Common myeloid progenitor, CD34-positive (primary cell): ENCODE measurements around the gene PDE4D.

Experiments used
- CTCF ChIA-PET: fragments of 350-600 bp; sonication (Branson Sonifier 250); formaldehyde crosslinking; loops from one replicate; lab custom pipeline; 2021; ENCODE audit warnings: antibody characterized with exemption; lab: Charles Lee
- POLR2A ChIA-PET: fragments of 350-600 bp; sonication (Branson Sonifier 250); formaldehyde crosslinking; loops from one replicate; lab custom pipeline; 2021; ENCODE audit warnings: antibody characterized with exemption; lab: Charles Lee
- DNase-seq, 3 donors: peaks; one replicate each; pipeline versions ENCODE4 v3.0.0 to v3.0.0-alpha.2; 2013
- H3K27ac ChIP-seq, 2 experiments: 1 replicate in 1 of 2; 2 replicates in 1 of 2; pipeline ENCODE4 v1.7.0; 2013; ENCODE audit warnings: inconsistent platforms in 2 of 2, low read length in 2 of 2, mild to moderate bottlenecking in 2 of 2, low read depth in 1 of 2, moderate library complexity in 1 of 2; ENCODE audit not compliant: severe bottlenecking in 2 of 2, insufficient read depth in 1 of 2, poor library complexity in 1 of 2
- H3K27me3 ChIP-seq, 5 experiments: replicated peaks in 2 of 5; 1 replicate in 3 of 5; 2 replicates in 2 of 5; pipeline versions ENCODE4 v1.6.1 to v1.7.0; 2013; ENCODE audit warnings: low read length in 4 of 5, mild to moderate bottlenecking in 2 of 5, moderate library complexity in 2 of 5, inconsistent platforms in 1 of 5; ENCODE audit not compliant: insufficient read depth in 5 of 5, control insufficient read depth in 4 of 5
- H3K36me3 ChIP-seq, 4 experiments: 1 replicate in 2 of 4; 2 replicates in 2 of 4; pipeline versions ENCODE4 v1.6.1 to v1.7.0; 2013; ENCODE audit warnings: low read length in 3 of 4, control low read depth in 1 of 4, mild to moderate bottlenecking in 1 of 4; ENCODE audit not compliant: control insufficient read depth in 4 of 4, insufficient read depth in 4 of 4
- H3K4me1 ChIP-seq, 4 experiments: 1 replicate in 3 of 4; 2 replicates in 1 of 4; pipeline versions ENCODE4 v1.6.1 to v1.7.1; 2013; ENCODE audit warnings: low read length in 3 of 4, mild to moderate bottlenecking in 3 of 4, control low read depth in 1 of 4, inconsistent platforms in 1 of 4, moderate library complexity in 1 of 4; ENCODE audit not compliant: control insufficient read depth in 4 of 4, insufficient read depth in 4 of 4; ENCODE audit errors: control extremely low read depth in 1 of 4
- H3K4me3 ChIP-seq, 7 experiments: 1 replicate in 4 of 7; 2 replicates in 3 of 7; pipeline versions ENCODE4 v1.5.1 to v1.7.0; 2013; ENCODE audit warnings: mild to moderate bottlenecking in 7 of 7, low read length in 6 of 7, moderate library complexity in 6 of 7, inconsistent platforms in 2 of 7, low read depth in 2 of 7, control low read depth in 1 of 7; ENCODE audit not compliant: insufficient read depth in 4 of 7, control insufficient read depth in 1 of 7; ENCODE audit errors: extremely low read depth in 1 of 7
- H3K9me3 ChIP-seq, 5 experiments: 1 replicate in 4 of 5; 2 replicates in 1 of 5; pipeline versions ENCODE4 v1.6.1 to v1.7.1; 2013; ENCODE audit warnings: low read length in 4 of 5, mild to moderate bottlenecking in 2 of 5, inconsistent platforms in 1 of 5, low read depth in 1 of 5, moderate library complexity in 1 of 5; ENCODE audit not compliant: control insufficient read depth in 4 of 5, insufficient read depth in 2 of 5; ENCODE audit errors: control extremely low read depth in 1 of 5
- WGBS: methylation state at CpG from one replicate; pipeline ENCODE4 v1.1.5; 2013; ENCODE audit not compliant: insufficient coverage; 5-methylcytosine and 5-hydroxymethylcytosine counted together

Gene PDE4D

DNA sequence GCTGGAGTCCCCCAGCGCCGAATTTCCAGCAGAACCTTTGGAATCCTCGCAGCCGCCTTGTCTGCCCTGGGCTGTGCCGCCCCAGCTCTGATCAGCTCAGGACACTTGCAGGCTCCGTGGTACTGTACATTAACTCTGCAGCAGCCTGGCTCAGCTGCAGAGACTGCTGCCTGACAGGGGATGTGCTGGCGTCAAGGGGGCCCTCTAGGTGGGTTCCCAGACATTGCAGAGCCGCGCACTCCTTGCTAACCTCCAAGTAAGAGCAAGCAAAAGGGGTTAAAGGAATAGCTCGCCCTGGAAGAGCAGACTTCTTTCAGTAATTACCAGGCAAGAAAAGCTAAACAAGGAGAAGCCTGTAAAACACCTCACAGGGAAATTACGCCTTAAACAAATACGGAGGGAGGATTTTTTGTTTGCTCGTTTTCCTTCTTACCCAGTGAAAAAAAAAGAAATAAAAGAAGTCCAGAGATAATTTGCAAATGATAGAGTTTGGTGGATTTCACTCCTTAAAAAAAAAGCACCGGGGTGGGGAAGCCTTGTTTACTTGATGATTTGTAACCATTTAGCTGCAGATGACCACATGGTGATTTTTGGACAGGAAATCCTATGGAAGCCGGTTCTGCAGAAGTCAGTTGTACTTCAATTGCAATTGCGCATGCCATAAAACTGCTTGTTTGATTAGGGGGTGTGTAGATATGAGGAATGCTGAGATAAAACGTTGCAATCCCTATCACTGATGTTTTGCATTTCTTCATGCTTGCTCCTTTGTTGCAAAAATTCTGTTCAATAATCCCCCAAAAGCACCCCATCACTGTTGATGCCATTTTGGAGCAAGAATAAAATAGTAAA lies 305.8 kb downstream of the PDE4D start:
- WGBS = 23% methylated on average over 13 of the region's 17 CpGs
- no peaks in the 10 kb centered on the region for H3K9me3 ChIP-seq
- no peaks in the 10 kb centered on the region for H3K27me3 ChIP-seq
- CTCF ChIA-PET = interaction anchor here (1.0 to 1.5 kb wide), 4 partner anchors 10 to 82 kb away, joined by 3 to 5 read pairs (median 4); no protein-coding TSS in a partner anchor
- peak overlapping the region in 5 of 7 experiments; percentile 12 to 63 (median 51) for H3K4me3 ChIP-seq
- H3K36me3 ChIP-seq = no peaks in the 10 kb centered on the region
- DNase-seq = peak; percentile 26 to 68 (median 49)
- POLR2A ChIA-PET = no interaction called here
- H3K27ac ChIP-seq = no peak overlapping the region
- peaks cover 4 to 63% (median 9%) of the 10 kb centered on the region in 4 experiments for H3K4me1 ChIP-seq

DNA sequence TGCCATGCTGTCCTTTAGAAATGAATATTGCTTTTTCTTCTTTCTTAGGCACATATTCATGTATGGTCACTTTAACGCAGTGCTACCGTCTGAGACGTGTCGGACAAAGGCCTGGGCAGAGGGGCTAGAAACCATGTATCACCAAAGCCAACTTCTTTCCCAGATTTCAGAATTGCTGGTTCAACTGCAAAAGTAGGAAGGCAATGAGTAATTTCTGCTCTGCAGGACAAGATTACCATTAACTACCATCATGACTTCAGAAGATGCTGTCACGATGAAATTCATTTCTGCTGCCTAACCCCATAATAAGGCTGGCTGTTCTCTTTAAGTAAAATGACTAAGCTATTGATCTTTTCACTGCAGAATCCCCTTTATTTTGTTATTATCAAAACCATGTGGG lies 306.7 kb downstream of the PDE4D start:
- no peaks in the 10 kb centered on the region for H3K9me3 ChIP-seq
- H3K27ac ChIP-seq = no peak overlapping the region
- CTCF ChIA-PET = interaction anchor here (1.0 to 1.5 kb wide), 3 partner anchors 11 to 81 kb away, joined by 3 to 5 read pairs (median 4); no protein-coding TSS in a partner anchor
- DNase-seq = no peak
- H3K4me3 ChIP-seq = peak overlapping the region in 1 of 7 experiments; percentile 63
- WGBS = 100% methylated on average over 4 of the region's 5 CpGs
- no peaks in the 10 kb centered on the region for H3K27me3 ChIP-seq
- no peaks in the 10 kb centered on the region for H3K36me3 ChIP-seq
- POLR2A ChIA-PET = no interaction called here
- peaks cover 4 to 72% (median 9%) of the 10 kb centered on the region in 4 experiments for H3K4me1 ChIP-seq

DNA sequence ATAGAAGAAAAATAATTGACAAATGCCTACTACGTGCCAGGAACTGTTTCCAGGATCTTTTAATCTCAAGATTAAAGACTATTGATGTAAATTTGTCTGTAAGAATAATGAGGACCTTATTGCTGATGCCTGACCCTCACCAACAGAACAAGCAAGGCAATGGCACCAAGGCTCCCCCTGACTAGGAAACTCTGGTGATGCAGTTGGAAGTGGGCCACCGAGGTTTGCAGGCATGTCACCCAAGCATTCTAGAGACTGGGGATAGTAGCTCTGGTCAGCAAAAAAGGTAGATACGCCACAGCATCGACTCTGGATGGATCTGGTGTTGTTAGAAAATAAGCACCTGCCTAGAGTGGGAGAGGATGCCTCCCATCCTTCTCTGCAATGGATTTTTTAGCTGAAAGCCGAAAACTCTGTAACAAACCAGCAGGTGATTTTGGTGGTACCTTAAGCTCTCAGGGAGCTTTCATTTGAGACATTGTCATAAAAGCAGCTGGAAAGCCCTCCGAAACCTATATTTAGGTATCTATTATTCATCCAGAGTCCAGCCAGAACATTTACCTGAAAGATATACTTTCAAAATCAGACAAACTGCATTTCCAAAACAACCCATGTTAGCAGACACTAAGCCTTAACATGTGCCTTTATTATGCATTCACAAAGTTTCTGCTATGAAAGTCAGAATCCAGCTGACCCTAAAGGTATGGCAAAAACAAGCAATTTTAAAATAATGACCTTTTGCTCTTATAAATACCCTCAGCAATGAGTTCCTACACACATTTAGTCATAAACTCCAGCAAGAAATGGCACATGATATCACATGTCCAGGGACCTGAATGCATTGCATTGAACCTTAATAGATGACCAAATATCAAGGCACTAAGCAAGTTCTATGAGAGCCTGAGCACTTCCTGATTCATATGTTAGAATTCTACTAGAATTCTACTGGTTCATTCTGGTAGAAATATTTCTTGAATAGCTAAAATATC lies 308.4 kb downstream of the PDE4D start:
- ChIA-PET POLR2A (no interaction called here), CTCF (interaction anchor here (0.9 kb wide), 1 partner anchor 9 kb away, joined by 3 read pairs; no protein-coding TSS in a partner anchor)
- no peak for DNase-seq
- H3K36me3 ChIP-seq = no peaks in the 10 kb centered on the region
- H3K9me3 ChIP-seq = no peaks in the 10 kb centered on the region
- H3K4me1 ChIP-seq = peaks cover 4 to 66% (median 9%) of the 10 kb centered on the region in 4 experiments
- no peaks in the 10 kb centered on the region for H3K27me3 ChIP-seq
- 97% methylated on average over 3 of the region's 6 CpGs for WGBS
- no peak overlapping the region for H3K27ac ChIP-seq
- peak overlapping the region in 1 of 7 experiments; percentile 63 for H3K4me3 ChIP-seq

DNA sequence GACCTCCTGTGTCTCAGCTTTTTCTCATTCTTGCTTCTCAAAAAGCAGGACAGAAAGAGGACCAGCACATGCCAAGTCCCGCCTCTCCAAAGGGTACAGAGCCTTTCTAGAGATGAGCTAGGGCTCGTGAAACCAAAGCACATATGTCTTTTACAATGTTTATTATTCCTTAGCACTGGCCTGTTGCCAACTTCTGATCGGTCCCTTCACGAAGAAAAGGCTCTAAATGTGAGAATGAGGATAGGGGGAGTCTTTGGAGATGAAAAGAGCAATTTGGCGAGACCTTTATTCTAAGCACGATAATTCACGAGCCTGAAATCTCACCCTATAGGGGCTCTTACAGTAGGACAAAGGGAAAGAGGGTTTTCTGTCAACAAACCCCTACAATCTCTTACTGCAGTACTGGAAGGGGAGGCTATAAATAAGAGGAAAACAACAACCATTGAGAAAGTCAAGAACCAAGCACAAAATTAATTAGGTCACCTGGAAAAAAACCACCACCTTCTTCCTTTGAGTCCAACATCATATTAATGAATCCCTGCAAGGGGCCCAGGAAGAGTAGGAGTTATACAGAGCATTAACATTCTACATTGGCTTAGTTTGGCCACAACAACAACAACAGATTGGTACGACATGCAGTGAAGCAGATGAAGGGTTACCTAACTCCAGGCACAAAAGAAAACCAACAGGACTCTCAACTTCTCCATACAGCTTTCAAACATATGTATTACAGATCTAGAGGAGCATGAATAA lies 309.5 kb downstream of the PDE4D start:
- H3K27me3 ChIP-seq = no peaks in the 10 kb centered on the region
- ChIA-PET POLR2A (no interaction called here), CTCF (interaction anchor here (1.2 to 1.3 kb wide), 3 partner anchors 8 to 76 kb away, joined by 3 read pairs; no protein-coding TSS in a partner anchor)
- peak overlapping the region in 1 of 7 experiments; percentile 63 for H3K4me3 ChIP-seq
- no peak overlapping the region for H3K27ac ChIP-seq
- 96% methylated on average over 5 of the region's 8 CpGs for WGBS
- H3K9me3 ChIP-seq = no peaks in the 10 kb centered on the region
- peak in 1 of 3 donors; percentile 23 for DNase-seq
- H3K4me1 ChIP-seq = peaks cover 4 to 65% (median 9%) of the 10 kb centered on the region in 4 experiments
- no peaks in the 10 kb centered on the region for H3K36me3 ChIP-seq

DNA sequence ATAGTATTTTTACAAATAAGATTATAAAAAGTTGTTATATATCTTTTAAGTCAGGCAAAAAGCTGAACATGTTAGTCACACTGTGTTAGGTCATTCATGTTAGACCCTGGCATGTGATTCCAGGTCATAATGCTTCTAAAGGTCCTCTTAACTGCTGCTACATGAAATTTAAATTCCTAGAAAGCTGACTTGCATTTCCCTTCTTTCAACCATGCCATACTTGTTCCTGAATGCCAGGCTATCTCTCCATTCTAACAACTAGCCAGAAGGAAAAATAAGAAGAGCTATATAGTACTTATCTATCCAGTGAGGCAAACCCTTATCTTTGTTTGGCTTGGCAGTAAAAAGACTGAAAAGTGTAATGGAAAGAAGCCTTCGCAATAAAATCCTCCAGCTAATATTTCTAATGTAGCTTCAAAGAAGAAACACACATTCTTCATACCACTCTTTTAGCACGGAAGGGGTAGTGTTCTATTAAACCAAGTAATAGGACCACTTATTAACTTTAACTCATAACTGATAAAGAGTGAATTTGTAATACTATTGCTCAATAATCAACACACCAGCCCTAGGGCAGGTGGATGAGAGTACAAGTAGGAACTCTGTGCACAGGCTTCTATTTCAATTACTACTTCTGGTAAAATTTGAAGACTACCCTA lies 310.2 kb downstream of the PDE4D start:
- Histone ChIP-seq H3K36me3 (no peaks in the 10 kb centered on the region), H3K4me3 (peak overlapping the region in 1 of 7 experiments; percentile 63), H3K4me1 (peaks cover 4 to 62% (median 9%) of the 10 kb centered on the region in 4 experiments), H3K9me3 (no peaks in the 10 kb centered on the region), H3K27ac (no peak overlapping the region), H3K27me3 (no peaks in the 10 kb centered on the region)
- ChIA-PET POLR2A (no interaction called here), CTCF (interaction anchor here (1.2 to 1.3 kb wide), 3 partner anchors 9 to 77 kb away, joined by 3 read pairs; no protein-coding TSS in a partner anchor)
- WGBS = no CpG with 5 or more reads among the region's 2 CpGs
- no peak for DNase-seq

DNA sequence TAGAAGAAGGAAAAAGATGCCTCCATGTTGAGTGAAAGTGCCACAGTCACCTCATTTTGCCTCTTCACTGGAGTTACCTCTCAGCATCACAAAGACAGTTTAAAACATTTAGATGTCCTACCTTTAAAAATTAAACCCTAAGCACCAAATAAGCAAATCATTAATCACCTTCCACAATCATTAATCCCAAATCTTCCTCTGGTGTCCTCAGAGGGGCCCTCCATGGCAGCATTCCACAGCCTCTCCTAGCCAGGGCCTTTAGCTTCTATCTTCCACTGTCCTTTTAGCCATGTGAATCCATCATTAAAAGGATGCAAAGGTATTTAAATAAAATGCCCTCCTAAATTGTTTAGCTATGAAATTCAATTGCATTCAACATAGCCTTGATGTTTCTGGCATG lies 310.8 kb downstream of the PDE4D start:
- peak overlapping the region in 1 of 7 experiments; percentile 63 for H3K4me3 ChIP-seq
- POLR2A ChIA-PET = no interaction called here
- CTCF ChIA-PET = interaction anchor here (1.2 to 1.4 kb wide), 3 partner anchors 9 to 77 kb away, joined by 3 read pairs; no protein-coding TSS in a partner anchor

More for the DNA sequence above, 310.8 kb downstream of the PDE4D start:
- DNase-seq = no peak
- Histone ChIP-seq H3K4me1 (peaks cover 1 to 57% (median 5%) of the 10 kb centered on the region in 4 experiments), H3K9me3 (no peaks in the 10 kb centered on the region), H3K27me3 (no peaks in the 10 kb centered on the region), H3K27ac (no peak overlapping the region), H3K36me3 (no peaks in the 10 kb centered on the region)
